IMR-90 (cell line): ENCODE results near the gene MAP7.

Source experiments
- FOS ChIP-seq: fragments of 150-350 bp; IDR thresholded peaks from 2 replicates; pipeline ENCODE4 v1.6.1; 2016; ENCODE audit warnings: low read depth, low read length
- POLR2A ChIP-seq: IDR thresholded peaks from 2 replicates; pipeline ENCODE4 v1.6.1; 2012; ENCODE audit warnings: mild to moderate bottlenecking, low read depth, low read length
- USF2 ChIP-seq: fragments of 150-350 bp; IDR thresholded peaks from 2 replicates; pipeline ENCODE4 v1.6.1; 2017; ENCODE audit warnings: mild to moderate bottlenecking, antibody characterized with exemption, low read length, low read depth

- TF ChIP-seq USF2 = no peak
- no peak for TF ChIP-seq FOS
- TF ChIP-seq POLR2A = no peak
These were observed 23.3 kb downstream of the MAP7 start for GRCh38 chr6:136526937-136527336.
